ENCODE measurements around the gene PALM. TPM values are rescaled to one million over a fixed set of nuclear protein-coding genes. Genes with fewer than 3 reads are reported as not detected.
"Not testable (repeated sequence)": the region's sequence is repeated elsewhere in the genome, so short reads cannot be mapped to it uniquely, and the experiment has no call there.

Gene PALM
- total RNA-seq, 4 donors from 2014 or later, result 21.5 to 111 (median 53.0) TPM

DNA sequence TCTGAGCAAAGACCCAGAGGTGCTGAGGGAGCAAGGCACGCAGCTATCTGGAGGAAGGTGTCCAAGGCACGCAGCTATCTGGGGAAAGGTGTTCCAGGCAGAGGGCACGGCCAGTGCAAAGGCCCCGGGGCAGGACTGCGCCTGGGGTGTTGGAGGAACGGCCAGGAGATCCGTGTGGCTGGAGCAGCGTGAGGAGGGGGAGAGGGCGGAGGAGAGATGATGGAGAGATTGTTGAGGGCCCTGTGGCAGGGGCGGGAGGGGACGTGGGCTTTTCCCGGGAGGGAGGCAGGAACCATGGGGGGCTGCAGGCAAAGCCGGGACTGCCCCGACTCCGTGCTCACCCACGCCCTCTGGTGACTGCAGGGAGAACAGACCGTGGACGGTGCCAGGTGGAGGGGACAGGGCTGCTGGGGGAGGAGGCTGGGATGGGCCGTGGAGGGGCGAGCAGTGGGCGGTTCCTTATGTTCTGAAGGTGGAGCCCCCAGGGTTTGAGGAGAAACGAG is 28.9 kb downstream of the PALM start:
- H3K27ac ChIP-seq, result no peak overlapping the region
- no peak for TF ChIP-seq EP300 (IDR thresholded peaks at IDR 0.05)
- TF ChIP-seq POLR2AphosphoS5 (IDR thresholded peaks at IDR 0.05), result no peak
- TF ChIP-seq, protein P1, sequence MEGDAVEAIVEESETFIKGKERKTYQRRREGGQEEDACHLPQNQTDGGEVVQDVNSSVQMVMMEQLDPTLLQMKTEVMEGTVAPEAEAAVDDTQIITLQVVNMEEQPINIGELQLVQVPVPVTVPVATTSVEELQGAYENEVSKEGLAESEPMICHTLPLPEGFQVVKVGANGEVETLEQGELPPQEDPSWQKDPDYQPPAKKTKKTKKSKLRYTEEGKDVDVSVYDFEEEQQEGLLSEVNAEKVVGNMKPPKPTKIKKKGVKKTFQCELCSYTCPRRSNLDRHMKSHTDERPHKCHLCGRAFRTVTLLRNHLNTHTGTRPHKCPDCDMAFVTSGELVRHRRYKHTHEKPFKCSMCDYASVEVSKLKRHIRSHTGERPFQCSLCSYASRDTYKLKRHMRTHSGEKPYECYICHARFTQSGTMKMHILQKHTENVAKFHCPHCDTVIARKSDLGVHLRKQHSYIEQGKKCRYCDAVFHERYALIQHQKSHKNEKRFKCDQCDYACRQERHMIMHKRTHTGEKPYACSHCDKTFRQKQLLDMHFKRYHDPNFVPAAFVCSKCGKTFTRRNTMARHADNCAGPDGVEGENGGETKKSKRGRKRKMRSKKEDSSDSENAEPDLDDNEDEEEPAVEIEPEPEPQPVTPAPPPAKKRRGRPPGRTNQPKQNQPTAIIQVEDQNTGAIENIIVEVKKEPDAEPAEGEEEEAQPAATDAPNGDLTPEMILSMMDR (IDR thresholded peaks at IDR 0.05), result peak in 3 of 4 experiments; percentile 36 to 62 (median 55)
- no peak for TF ChIP-seq POLR2A (IDR thresholded peaks at IDR 0.05)
- peaks cover 0 to 9% (median 0%) of the 10 kb centered on the region in 3 donors for H3K4me1 ChIP-seq
- H3K36me3 ChIP-seq, result peaks cover 0 to 44% of the 10 kb centered on the region in 2 donors
- no peak overlapping the region for H3K4me3 ChIP-seq
- H3K9me3 ChIP-seq, result no peaks in the 10 kb centered on the region
- ATAC-seq, result peak; percentile 41
- H3K27me3 ChIP-seq, result no peaks in the 10 kb centered on the region
- WGBS, 2 donors (ENCODE audit: low coverage in 1 of 2), result 42 to 67% methylated on average over 3 to 20 of the region's 22 CpGs

- no peaks in the 10 kb centered on the region for H3K27me3 ChIP-seq
- H3K4me3 ChIP-seq, result no peak overlapping the region
- WGBS, 2 donors (ENCODE audit: low coverage in 1 of 2), result 85 to 86% methylated on average over 3 to 14 of the region's 23 CpGs
- H3K4me1 ChIP-seq, result peaks cover 0 to 9% (median 0%) of the 10 kb centered on the region in 3 donors
- H3K36me3 ChIP-seq, result peaks cover 0 to 35% of the 10 kb centered on the region in 2 donors
- peaks cover 0 to 8% (median under 1%) of the 10 kb centered on the region in 3 donors for H3K9me3 ChIP-seq
- no peak overlapping the region for H3K27ac ChIP-seq
- ATAC-seq, result no peak
- TF ChIP-seq POLR2AphosphoS5 (IDR thresholded peaks at IDR 0.05), result no peak
- no peak for TF ChIP-seq EP300 (IDR thresholded peaks at IDR 0.05)
- TF ChIP-seq, protein P1 (IDR thresholded peaks at IDR 0.05), result no peak
- no peak for TF ChIP-seq POLR2A (IDR thresholded peaks at IDR 0.05)
These were observed 29.9 kb downstream of the PALM start for GRCh38 chr19:738509-739128.

GRCh38 chr19:739998-740715 is 31.4 kb downstream of the PALM start:
- H3K4me3 ChIP-seq, result no peak overlapping the region
- H3K4me1 ChIP-seq, result no peaks in the 10 kb centered on the region
- H3K36me3 ChIP-seq, result peaks cover 0 to 33% of the 10 kb centered on the region in 2 donors
- 85% methylated on average over 4 of the region's 36 CpGs; no CpG with 5 or more reads in 1 of the 2 donors for WGBS, 2 donors (ENCODE audit: low coverage in 1 of 2)
- no peaks in the 10 kb centered on the region for H3K27me3 ChIP-seq
- TF ChIP-seq EP300 (IDR thresholded peaks at IDR 0.05) (no peak), POLR2AphosphoS5 (IDR thresholded peaks at IDR 0.05) (no peak)
- TF ChIP-seq, protein P1 (IDR thresholded peaks at IDR 0.05), result no peak
- ATAC-seq, result no peak
- H3K9me3 ChIP-seq, result peaks cover 0 to 24% (median 2%) of the 10 kb centered on the region in 3 donors
- no peak overlapping the region for H3K27ac ChIP-seq

DNA sequence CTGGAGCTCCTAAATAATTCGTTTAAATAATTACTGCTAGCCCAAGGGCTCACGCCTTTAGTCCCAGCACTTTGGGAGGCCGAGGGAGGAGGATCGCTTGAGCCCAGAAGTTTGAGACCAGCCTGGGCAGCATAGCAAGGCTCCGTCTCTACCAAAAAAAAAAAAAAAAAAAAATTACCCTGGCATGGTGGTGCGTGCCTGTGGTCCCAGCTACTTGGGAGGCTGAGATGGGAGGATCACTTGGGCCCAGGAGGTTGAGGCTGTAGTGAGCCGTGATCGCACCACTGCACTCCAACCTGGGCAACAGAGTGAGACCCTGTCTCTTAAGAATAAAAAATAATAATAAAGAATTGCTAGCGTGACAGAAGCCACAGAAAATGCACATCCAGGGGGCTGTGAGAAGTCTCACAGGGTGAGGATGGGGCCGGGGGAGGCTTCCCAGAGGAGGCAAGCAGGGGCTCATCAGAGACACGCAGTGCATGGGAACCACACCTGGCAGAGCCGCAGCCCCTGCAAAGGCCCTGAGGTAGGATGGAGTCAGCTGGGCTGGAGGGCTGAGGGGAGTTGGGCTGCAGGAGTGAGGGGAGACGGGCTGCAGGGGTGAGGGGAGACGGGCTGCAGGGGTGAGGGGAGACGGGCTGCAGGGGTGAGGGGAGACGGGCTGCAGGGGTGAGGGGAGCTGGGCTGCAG is 32.2 kb downstream of the PALM start:
- H3K27me3 ChIP-seq, H3K4me3 ChIP-seq, H3K4me1 ChIP-seq, ATAC-seq, H3K27ac ChIP-seq: not testable (repeated sequence)
- Histone ChIP-seq H3K9me3 (peaks cover 0 to 26% (median 2%) of the 10 kb centered on the region in 3 donors), H3K36me3 (peaks cover 0 to 31% of the 10 kb centered on the region in 2 donors)
- WGBS, 2 donors (ENCODE audit: low coverage in 1 of 2), result 83 to 85% methylated on average over 6 to 10 of the region's 16 CpGs

- Histone ChIP-seq H3K27me3 (no peaks in the 10 kb centered on the region), H3K27ac (no peak overlapping the region), H3K36me3 (peaks cover 0 to 31% of the 10 kb centered on the region in 2 donors), H3K4me3 (no peak overlapping the region), H3K9me3 (peaks cover 0 to 28% (median 2%) of the 10 kb centered on the region in 3 donors), H3K4me1 (no peaks in the 10 kb centered on the region)
- WGBS, 2 donors (ENCODE audit: low coverage in 1 of 2), result 68 to 83% methylated on average over 9 to 13 of the region's 19 CpGs
- TF ChIP-seq, protein P1 (IDR thresholded peaks at IDR 0.05), result no peak
- no peak for TF ChIP-seq POLR2A (IDR thresholded peaks at IDR 0.05)
- no peak for TF ChIP-seq EP300 (IDR thresholded peaks at IDR 0.05)
- TF ChIP-seq POLR2AphosphoS5 (IDR thresholded peaks at IDR 0.05), result no peak
- no peak for ATAC-seq
These were observed 32.9 kb downstream of the PALM start for GRCh38 chr19:741506-742131.
